WI38 (cell line): ENCODE results near the gene INSYN2A.
A peak's percentile ranks its signal among the peaks of the same experiment; 100 is the strongest.

Source experiments
- H3K4me3 ChIP-seq: 2 replicates; pipeline ENCODE4 v1.5.1; 2011; ENCODE audit warnings: low read depth, mild to moderate bottlenecking, control low read depth, low read length
- CTCF ChIP-seq: IDR thresholded peaks from 2 replicates; pipeline ENCODE4 v1.5.1; 2012; ENCODE audit warnings: low read depth, mild to moderate bottlenecking, control low read depth, low read length

Gene INSYN2A

GRCh38 chr10:127196282-127197153, at the start of gene INSYN2A:
Gene INSYN2A (minus strand): TSS chr10:127196591. CDS start chr10:127176395, 20,196 bp downstream.
- peak within 1 kb of the TSS; percentile 58 for H3K4me3 ChIP-seq
- peak; percentile 24 for TF ChIP-seq CTCF

- no peak for TF ChIP-seq CTCF
- no peak overlapping the region for H3K4me3 ChIP-seq
Observed at GRCh38 chr10:127245456-127245855, 49.1 kb upstream of the INSYN2A start.

DNA sequence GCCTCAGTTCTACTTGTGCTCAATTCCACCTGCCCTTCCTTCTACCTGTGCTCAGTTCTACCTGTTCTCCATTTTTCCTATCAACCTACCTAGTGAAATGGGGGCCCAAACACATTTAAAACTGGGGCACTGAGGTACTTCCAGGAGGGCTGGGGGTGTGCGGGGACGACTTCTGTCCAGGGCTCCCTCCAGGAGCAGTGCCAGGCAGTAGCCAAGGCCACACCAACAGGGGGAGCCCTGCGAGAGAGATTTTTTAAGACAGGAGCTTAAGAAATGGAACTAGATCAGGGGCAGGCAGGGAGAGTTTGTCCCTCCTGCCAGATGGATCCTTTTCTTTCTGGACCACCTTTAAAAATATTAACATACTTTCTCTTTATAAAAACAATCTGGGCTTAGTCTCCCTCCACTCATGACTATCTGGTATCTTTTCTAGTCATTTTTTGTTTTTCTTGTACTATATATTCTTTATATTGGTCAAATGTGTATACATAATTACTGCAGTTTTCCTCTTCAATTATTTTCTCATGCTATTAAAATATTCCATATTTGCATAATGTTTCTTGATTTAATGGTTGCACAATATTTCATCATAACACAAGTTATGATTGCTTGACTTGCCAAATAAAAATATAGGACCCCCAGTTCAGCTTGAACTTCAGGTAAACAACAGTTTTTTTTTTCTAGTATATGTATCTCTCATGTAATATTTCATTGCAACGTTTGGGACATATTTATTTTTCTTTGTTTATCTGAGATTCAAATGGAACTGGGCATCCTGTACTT, 47.3 kb upstream of the INSYN2A start:
- no peak overlapping the region for H3K4me3 ChIP-seq
- TF ChIP-seq CTCF = peak; percentile 71

- H3K4me3 ChIP-seq = no peak overlapping the region
- no peak for TF ChIP-seq CTCF
Observed at GRCh38 chr10:127242914-127243313, 46.5 kb upstream of the INSYN2A start.

- no peak for TF ChIP-seq CTCF
- H3K4me3 ChIP-seq = no peak overlapping the region
Observed at GRCh38 chr10:127236266-127236665, 39.9 kb upstream of the INSYN2A start.

DNA sequence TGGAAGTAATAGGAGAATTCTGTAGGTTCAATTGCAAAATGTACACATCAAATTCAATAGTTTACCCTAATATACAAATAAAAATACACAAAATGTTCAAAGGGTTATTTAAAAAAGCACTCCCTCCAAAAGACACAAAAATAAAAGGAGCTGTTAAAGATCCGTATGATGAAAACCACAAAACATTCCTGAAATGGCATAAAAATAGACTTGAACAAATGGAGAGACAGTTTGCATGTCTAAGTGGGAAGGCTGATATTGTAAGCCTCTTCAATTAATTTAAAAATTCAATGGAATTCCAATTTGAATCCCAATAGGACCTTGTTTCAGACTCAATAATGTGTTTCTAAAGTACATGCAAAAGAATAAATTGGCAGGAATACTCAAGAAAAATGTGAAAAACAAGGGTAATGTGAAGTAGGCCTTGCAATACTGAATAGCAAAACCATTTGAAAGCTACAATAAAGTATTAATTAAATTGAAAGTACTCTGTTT, 38.0 kb upstream of the INSYN2A start:
- no peak for TF ChIP-seq CTCF
- no peak overlapping the region for H3K4me3 ChIP-seq
